ENCODE measurements around the gene TRIM28.

- TF ChIP-seq POLR2A (IDR thresholded peaks at IDR 0.05) (no peak), CTCF (IDR thresholded peaks at IDR 0.05) (no peak), EP300 (IDR thresholded peaks at IDR 0.05) (no peak), POLR2AphosphoS5 (IDR thresholded peaks at IDR 0.05) (peak in 1 of 4 donors; percentile 28)
Measured at GRCh38 chr19:58573658-58574164, 29.8 kb downstream of the TRIM28 start.
